WTC11 (cell line): ENCODE data around the gene MPV17L2. TPM values are rescaled to one million over a fixed set of nuclear protein-coding genes. Genes with fewer than 3 reads are reported as not detected.

Source experiments
- ATAC-seq: fragments of 200-7000 bp; cut with Tn5 transposase; 2 replicates; pipeline ENCODE4 v1.10.0; 2021; ENCODE audit warnings: mild to moderate bottlenecking, moderate library complexity
- CTCF ChIA-PET: fragments of 300-600 bp; sonication (Branson Sonifier 250); formaldehyde crosslinking; loops from one replicate; lab custom pipeline; 2021; ENCODE audit warnings: antibody characterized with exemption; lab: Charles Lee
- POLR2A ChIA-PET: fragments of 350-600 bp; sonication (Branson Sonifier 250); formaldehyde crosslinking; loops from one replicate; lab custom pipeline; 2021; ENCODE audit warnings: antibody characterized with exemption; lab: Charles Lee
- DNase-seq: peaks from one replicate; pipeline ENCODE4 v3.0.0; 2021; ENCODE audit warnings: low spot score
- H3K27ac Mint-ChIP-seq: 2 replicates; pipeline ENCODE4 v1.8.0; 2021; ENCODE audit warnings: mixed read lengths
- H3K27me3 Mint-ChIP-seq: 2 replicates; pipeline ENCODE4 v1.8.0; 2021; ENCODE audit warnings: low read depth, mild to moderate bottlenecking, moderate library complexity, mixed read lengths
- H3K36me3 Mint-ChIP-seq: 2 replicates; pipeline ENCODE4 v1.8.0; 2021; ENCODE audit warnings: mixed read lengths
- H3K4me1 Mint-ChIP-seq: 2 replicates; pipeline ENCODE4 v1.8.0; 2022; ENCODE audit warnings: mixed read lengths
- H3K4me3 Mint-ChIP-seq: 2 replicates; pipeline ENCODE4 v1.8.0; 2021; ENCODE audit warnings: mild to moderate bottlenecking, moderate library complexity, mixed read lengths
- H3K9me3 Mint-ChIP-seq: 2 replicates; pipeline ENCODE4 v1.8.0; 2021; ENCODE audit warnings: mixed read lengths
- CREB1 ChIP-seq: sonication (generic); formaldehyde crosslinking; IDR thresholded peaks from 2 replicates; pipeline ENCODE4 v1.8.0; 2023; ENCODE audit warnings: mild to moderate bottlenecking, missing genetic modification reagents
- ELF4 ChIP-seq: sonication (generic); formaldehyde crosslinking; IDR thresholded peaks from 2 replicates; pipeline ENCODE4 v1.8.1; 2022; ENCODE audit warnings: low read depth, mild to moderate bottlenecking, moderate library complexity, missing genetic modification reagents
- EMX1 ChIP-seq: fragments of 250-450 bp; sonication (Bioruptor Pico); IDR thresholded peaks from 2 replicates; pipeline ENCODE4 v1.8.0; 2021; ENCODE audit warnings: mild to moderate bottlenecking
- GABPB1 ChIP-seq: sonication (generic); formaldehyde crosslinking; IDR thresholded peaks from 2 replicates; pipeline ENCODE4 v1.8.1; 2023; ENCODE audit warnings: mild to moderate bottlenecking, missing genetic modification reagents
- JAZF1 ChIP-seq: fragments of 250-450 bp; sonication (Bioruptor Pico); IDR thresholded peaks from 2 replicates; pipeline ENCODE4 v1.9.0; 2021; ENCODE audit warnings: moderate library complexity, mild to moderate bottlenecking, inconsistent platforms
- KAT7 ChIP-seq: sonication (generic); formaldehyde crosslinking; IDR thresholded peaks from 2 replicates; pipeline ENCODE4 v1.8.1; 2023; ENCODE audit warnings: missing genetic modification reagents, mild to moderate bottlenecking, borderline replicate concordance
- MXD4 ChIP-seq: fragments of 250-450 bp; sonication (Bioruptor Pico); IDR thresholded peaks from 2 replicates; pipeline ENCODE4 v1.8.0; 2021; ENCODE audit warnings: mild to moderate bottlenecking, moderate library complexity, borderline replicate concordance
- NFATC4 ChIP-seq: fragments of 250-450 bp; sonication (Bioruptor Pico); IDR thresholded peaks from 2 replicates; pipeline ENCODE4 v1.9.0; 2021; ENCODE audit warnings: mild to moderate bottlenecking
- NFYB ChIP-seq: sonication (generic); formaldehyde crosslinking; conservative IDR thresholded peaks from 2 replicates; pipeline ENCODE4 v1.8.0; 2022; ENCODE audit warnings: low read depth, missing genetic modification reagents
- RORB ChIP-seq: fragments of 250-450 bp; sonication (Bioruptor Pico); IDR thresholded peaks from 2 replicates; pipeline ENCODE4 v1.9.0; 2021; ENCODE audit warnings: mild to moderate bottlenecking
- SMAD4 ChIP-seq: sonication (generic); formaldehyde crosslinking; IDR thresholded peaks from 2 replicates; pipeline ENCODE4 v1.8.0; 2022; ENCODE audit warnings: mild to moderate bottlenecking, missing genetic modification reagents
- SP1 ChIP-seq: sonication (generic); formaldehyde crosslinking; conservative IDR thresholded peaks from 2 replicates; pipeline ENCODE4 v1.8.1; 2022; ENCODE audit warnings: missing genetic modification reagents
- TP53 ChIP-seq: sonication (generic); formaldehyde crosslinking; IDR thresholded peaks from 2 replicates; pipeline ENCODE4 v1.8.1; 2023; ENCODE audit warnings: mild to moderate bottlenecking, missing genetic modification reagents
- ZNF219 ChIP-seq: sonication (generic); formaldehyde crosslinking; IDR thresholded peaks from 2 replicates; pipeline ENCODE4 v1.8.0; 2023; ENCODE audit warnings: missing genetic modification reagents, mild to moderate bottlenecking, borderline replicate concordance
- ZNF317 ChIP-seq: sonication (generic); formaldehyde crosslinking; IDR thresholded peaks from 2 replicates; pipeline ENCODE4 v1.8.1; 2023; ENCODE audit warnings: low read depth, mild to moderate bottlenecking, moderate library complexity, missing genetic modification reagents, borderline replicate concordance
- total RNA-seq: library from RNA; stranded (reverse); gene quantifications from 3 replicates; pipeline ENCODE4 v1.2.3, GENCODE V29; 2021
- TF ChIP-seq, protein P1 (sequence below): sonication (generic); formaldehyde crosslinking; IDR thresholded peaks from 2 replicates; pipeline ENCODE4 v1.8.0; 2022; ENCODE audit warnings: missing genetic modification reagents
- TF ChIP-seq, protein P2 (sequence below): sonication (generic); formaldehyde crosslinking; IDR thresholded peaks from 2 replicates; pipeline ENCODE4 v1.8.1; 2023; ENCODE audit warnings: mild to moderate bottlenecking, missing genetic modification reagents, moderate library complexity
- TF ChIP-seq, protein P3 (sequence below): fragments of 200-600 bp; IDR thresholded peaks from 2 replicates; pipeline ENCODE4 v1.8.0; 2022; ENCODE audit warnings: antibody characterized with exemption
- TF ChIP-seq, protein P4 (sequence below): sonication (generic); formaldehyde crosslinking; IDR thresholded peaks from 2 replicates; pipeline ENCODE4 v1.8.1; 2023; ENCODE audit warnings: mild to moderate bottlenecking, missing genetic modification reagents
- TF ChIP-seq, protein P5 (sequence below): fragments of 250-450 bp; sonication (Bioruptor Pico); IDR thresholded peaks from 2 replicates; pipeline ENCODE4 v1.9.0; 2021; ENCODE audit warnings: mild to moderate bottlenecking
- TF ChIP-seq, protein P6 (sequence below): sonication (generic); formaldehyde crosslinking; IDR thresholded peaks from 2 replicates; pipeline ENCODE4 v1.8.1; 2022; ENCODE audit warnings: low read depth, mild to moderate bottlenecking, moderate library complexity, missing genetic modification reagents, borderline replicate concordance

Gene MPV17L2
- total RNA-seq, 1 experiment from 2014 or later: 29.8 TPM

DNA sequence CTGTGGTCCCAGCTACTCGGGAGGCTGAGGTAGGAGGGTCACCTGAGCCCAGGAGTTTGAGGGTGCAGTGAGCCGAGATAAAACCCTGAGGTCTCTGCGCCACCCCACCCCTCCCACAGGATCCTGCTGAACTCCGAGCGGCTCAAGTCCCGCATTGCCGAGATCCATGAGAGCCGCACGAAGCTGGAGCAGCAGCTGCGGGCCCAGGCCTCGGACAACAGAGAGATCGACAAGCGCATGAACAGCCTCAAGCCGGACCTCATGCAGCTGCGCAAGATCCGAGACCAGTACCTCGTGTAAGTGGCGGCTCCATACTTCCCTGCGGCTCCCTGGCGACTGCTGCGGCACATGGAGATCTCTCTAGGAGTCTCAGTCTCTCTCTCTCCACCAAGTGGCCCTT lies 26.0 kb upstream of the MPV17L2 start:
- TF ChIP-seq NFYB (no peak), CREB1 (CRISPR knock-in tag) (no peak), SP1 (CRISPR knock-in tag) (no peak), MXD4 (CRISPR knock-in tag) (no peak), NFATC4 (CRISPR knock-in tag) (no peak), GABPB1 (CRISPR knock-in tag) (no peak), JAZF1 (CRISPR knock-in tag) (no peak)
- TF ChIP-seq, protein P1, sequence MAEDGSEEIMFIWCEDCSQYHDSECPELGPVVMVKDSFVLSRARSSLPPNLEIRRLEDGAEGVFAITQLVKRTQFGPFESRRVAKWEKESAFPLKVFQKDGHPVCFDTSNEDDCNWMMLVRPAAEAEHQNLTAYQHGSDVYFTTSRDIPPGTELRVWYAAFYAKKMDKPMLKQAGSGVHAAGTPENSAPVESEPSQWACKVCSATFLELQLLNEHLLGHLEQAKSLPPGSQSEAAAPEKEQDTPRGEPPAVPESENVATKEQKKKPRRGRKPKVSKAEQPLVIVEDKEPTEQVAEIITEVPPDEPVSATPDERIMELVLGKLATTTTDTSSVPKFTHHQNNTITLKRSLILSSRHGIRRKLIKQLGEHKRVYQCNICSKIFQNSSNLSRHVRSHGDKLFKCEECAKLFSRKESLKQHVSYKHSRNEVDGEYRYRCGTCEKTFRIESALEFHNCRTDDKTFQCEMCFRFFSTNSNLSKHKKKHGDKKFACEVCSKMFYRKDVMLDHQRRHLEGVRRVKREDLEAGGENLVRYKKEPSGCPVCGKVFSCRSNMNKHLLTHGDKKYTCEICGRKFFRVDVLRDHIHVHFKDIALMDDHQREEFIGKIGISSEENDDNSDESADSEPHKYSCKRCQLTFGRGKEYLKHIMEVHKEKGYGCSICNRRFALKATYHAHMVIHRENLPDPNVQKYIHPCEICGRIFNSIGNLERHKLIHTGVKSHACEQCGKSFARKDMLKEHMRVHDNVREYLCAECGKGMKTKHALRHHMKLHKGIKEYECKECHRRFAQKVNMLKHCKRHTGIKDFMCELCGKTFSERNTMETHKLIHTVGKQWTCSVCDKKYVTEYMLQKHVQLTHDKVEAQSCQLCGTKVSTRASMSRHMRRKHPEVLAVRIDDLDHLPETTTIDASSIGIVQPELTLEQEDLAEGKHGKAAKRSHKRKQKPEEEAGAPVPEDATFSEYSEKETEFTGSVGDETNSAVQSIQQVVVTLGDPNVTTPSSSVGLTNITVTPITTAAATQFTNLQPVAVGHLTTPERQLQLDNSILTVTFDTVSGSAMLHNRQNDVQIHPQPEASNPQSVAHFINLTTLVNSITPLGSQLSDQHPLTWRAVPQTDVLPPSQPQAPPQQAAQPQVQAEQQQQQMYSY (CRISPR knock-in tag): no peak
- TF ChIP-seq, protein P2, sequence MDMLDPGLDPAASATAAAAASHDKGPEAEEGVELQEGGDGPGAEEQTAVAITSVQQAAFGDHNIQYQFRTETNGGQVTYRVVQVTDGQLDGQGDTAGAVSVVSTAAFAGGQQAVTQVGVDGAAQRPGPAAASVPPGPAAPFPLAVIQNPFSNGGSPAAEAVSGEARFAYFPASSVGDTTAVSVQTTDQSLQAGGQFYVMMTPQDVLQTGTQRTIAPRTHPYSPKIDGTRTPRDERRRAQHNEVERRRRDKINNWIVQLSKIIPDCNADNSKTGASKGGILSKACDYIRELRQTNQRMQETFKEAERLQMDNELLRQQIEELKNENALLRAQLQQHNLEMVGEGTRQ: no peak
- POLR2A ChIA-PET: no interaction called here
- no peak for ATAC-seq
- Mint-ChIP-seq H3K4me1 (no peaks in the 10 kb centered on the region; the same call in 1 of the 2 replicates), H3K9me3 (no peaks in the 10 kb centered on the region), H3K36me3 (peaks cover 40% of the 10 kb centered on the region), H3K4me3 (no peak overlapping the region), H3K27me3 (no peaks in the 10 kb centered on the region), H3K27ac (no peak overlapping the region)
- DNase-seq: no peak
- CTCF ChIA-PET: interaction anchor here (0.5 to 2.2 kb wide), 3 partner anchors 29 to 54 kb away, joined by 3 to 10 read pairs (median 3); no protein-coding TSS in a partner anchor

DNA sequence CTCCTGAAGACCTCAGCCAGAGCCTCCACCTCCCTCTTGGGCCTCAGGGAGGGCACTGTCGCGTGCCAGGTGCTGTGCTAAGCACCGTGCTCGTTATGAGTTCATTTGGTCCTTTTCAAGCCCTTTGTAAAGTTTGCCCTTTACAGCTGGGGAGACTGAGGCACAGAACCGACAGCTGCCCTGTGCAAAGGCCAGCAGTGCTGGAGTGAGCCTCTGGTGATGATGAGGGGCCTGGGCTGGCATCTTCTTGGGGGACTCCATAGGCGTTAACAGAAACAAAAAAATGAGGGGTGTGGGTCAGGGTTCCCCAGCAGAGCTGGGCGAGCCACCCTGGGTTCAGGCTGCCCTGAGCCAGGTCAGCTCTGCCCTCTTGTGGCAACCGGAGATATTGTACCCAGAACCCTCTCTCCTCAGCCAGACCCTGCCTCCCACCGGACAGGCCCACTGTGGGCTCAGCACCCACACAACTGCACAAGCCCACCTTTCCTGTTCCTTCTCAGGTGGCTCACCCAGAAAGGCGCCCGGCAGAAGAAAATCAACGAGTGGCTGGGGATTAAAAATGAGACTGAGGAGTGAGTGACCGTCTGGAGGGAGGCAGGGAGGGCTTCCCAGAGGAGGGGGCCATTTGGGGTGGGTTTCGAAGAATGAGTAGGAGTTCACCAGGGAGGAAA lies 24.9 kb upstream of the MPV17L2 start:
- TF ChIP-seq RORB: no peak
- no peak for TF ChIP-seq TP53 (CRISPR knock-in tag)
- TF ChIP-seq EMX1 (CRISPR knock-in tag): no peak
- TF ChIP-seq, protein P3, sequence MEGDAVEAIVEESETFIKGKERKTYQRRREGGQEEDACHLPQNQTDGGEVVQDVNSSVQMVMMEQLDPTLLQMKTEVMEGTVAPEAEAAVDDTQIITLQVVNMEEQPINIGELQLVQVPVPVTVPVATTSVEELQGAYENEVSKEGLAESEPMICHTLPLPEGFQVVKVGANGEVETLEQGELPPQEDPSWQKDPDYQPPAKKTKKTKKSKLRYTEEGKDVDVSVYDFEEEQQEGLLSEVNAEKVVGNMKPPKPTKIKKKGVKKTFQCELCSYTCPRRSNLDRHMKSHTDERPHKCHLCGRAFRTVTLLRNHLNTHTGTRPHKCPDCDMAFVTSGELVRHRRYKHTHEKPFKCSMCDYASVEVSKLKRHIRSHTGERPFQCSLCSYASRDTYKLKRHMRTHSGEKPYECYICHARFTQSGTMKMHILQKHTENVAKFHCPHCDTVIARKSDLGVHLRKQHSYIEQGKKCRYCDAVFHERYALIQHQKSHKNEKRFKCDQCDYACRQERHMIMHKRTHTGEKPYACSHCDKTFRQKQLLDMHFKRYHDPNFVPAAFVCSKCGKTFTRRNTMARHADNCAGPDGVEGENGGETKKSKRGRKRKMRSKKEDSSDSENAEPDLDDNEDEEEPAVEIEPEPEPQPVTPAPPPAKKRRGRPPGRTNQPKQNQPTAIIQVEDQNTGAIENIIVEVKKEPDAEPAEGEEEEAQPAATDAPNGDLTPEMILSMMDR: peak; percentile 81
- no peak for TF ChIP-seq MXD4 (CRISPR knock-in tag)
- H3K27ac Mint-ChIP-seq: no peak overlapping the region
- ATAC-seq: peak; percentile 93
- ChIA-PET POLR2A (interaction anchor here (1.2 kb wide), 1 partner anchor 113 kb away, joined by 3 read pairs; the partner anchor contains the start of gene JUND), CTCF (interaction anchor here (0.6 to 1.9 kb wide), 32 partner anchors 9 to 298 kb away, joined by 3 to 43 read pairs (median 4); partner anchors contain the start of genes MPV17L2, PDE4C, PIK3R2 and SSBP4)
- no peaks in the 10 kb centered on the region for H3K27me3 Mint-ChIP-seq
- H3K4me3 Mint-ChIP-seq: no peak overlapping the region
- H3K9me3 Mint-ChIP-seq: no peaks in the 10 kb centered on the region
- peaks cover 34% of the 10 kb centered on the region for H3K36me3 Mint-ChIP-seq
- peak; percentile 71 for DNase-seq
- no peaks in the 10 kb centered on the region; the same call in 1 of the 2 replicates for H3K4me1 Mint-ChIP-seq

DNA sequence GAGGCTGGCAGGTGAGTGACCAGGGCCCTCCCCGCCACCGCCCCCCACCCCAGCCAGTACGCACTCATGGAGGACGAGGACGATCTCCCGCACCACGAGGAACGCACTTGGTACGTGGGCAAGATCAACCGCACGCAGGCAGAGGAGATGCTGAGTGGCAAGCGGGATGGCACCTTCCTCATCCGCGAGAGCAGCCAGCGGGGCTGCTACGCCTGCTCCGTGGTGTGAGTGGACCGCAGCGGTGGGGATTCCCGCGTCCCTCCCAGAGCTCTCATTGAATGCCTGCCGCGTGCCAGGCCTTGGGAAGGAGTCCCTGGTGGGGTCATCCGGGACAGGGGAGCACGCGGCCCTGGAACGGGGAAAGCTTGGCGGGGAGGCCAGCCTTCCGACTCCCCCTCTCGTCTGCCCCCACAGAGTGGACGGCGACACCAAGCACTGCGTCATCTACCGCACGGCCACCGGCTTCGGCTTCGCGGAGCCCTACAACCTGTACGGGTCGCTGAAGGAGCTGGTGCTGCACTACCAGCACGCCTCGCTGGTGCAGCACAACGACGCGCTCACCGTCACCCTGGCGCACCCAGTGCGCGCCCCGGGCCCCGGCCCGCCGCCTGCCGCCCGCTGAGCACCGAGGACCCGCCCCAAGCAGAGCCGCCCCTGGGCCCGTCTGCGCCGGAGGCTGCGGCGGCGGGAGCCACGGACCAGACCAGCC lies 24.2 kb upstream of the MPV17L2 start:
- H3K27ac Mint-ChIP-seq: no peak overlapping the region
- peaks cover 1% of the 10 kb centered on the region; the same call in 1 of the 2 replicates for H3K27me3 Mint-ChIP-seq
- H3K4me1 Mint-ChIP-seq: peaks cover 3% of the 10 kb centered on the region
- ChIA-PET POLR2A (interaction anchor here (1.2 kb wide), 1 partner anchor 112 kb away, joined by 3 read pairs; the partner anchor contains the start of gene JUND), CTCF (interaction anchor here (0.6 to 1.9 kb wide), 21 partner anchors 9 to 250 kb away, joined by 3 to 43 read pairs (median 5); partner anchors contain the start of genes MPV17L2, PIK3R2 and SSBP4)
- no peak overlapping the region for H3K4me3 Mint-ChIP-seq
- ATAC-seq (no peak), DNase-seq (no peak)
- peaks cover 29% of the 10 kb centered on the region for H3K36me3 Mint-ChIP-seq
- no peaks in the 10 kb centered on the region for H3K9me3 Mint-ChIP-seq
- no peak for TF ChIP-seq ZNF317
- TF ChIP-seq, protein P4, sequence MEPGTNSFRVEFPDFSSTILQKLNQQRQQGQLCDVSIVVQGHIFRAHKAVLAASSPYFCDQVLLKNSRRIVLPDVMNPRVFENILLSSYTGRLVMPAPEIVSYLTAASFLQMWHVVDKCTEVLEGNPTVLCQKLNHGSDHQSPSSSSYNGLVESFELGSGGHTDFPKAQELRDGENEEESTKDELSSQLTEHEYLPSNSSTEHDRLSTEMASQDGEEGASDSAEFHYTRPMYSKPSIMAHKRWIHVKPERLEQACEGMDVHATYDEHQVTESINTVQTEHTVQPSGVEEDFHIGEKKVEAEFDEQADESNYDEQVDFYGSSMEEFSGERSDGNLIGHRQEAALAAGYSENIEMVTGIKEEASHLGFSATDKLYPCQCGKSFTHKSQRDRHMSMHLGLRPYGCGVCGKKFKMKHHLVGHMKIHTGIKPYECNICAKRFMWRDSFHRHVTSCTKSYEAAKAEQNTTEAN (CRISPR knock-in tag): no peak
- TF ChIP-seq, protein P5, sequence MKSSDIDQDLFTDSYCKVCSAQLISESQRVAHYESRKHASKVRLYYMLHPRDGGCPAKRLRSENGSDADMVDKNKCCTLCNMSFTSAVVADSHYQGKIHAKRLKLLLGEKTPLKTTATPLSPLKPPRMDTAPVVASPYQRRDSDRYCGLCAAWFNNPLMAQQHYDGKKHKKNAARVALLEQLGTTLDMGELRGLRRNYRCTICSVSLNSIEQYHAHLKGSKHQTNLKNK: no peak
- TF ChIP-seq TP53 (CRISPR knock-in tag): no peak
- TF ChIP-seq ZNF219 (CRISPR knock-in tag): no peak
- TF ChIP-seq ELF4 (CRISPR knock-in tag): no peak
- TF ChIP-seq, protein P6, sequence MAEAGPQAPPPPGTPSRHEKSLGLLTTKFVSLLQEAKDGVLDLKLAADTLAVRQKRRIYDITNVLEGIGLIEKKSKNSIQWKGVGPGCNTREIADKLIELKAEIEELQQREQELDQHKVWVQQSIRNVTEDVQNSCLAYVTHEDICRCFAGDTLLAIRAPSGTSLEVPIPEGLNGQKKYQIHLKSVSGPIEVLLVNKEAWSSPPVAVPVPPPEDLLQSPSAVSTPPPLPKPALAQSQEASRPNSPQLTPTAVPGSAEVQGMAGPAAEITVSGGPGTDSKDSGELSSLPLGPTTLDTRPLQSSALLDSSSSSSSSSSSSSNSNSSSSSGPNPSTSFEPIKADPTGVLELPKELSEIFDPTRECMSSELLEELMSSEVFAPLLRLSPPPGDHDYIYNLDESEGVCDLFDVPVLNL (CRISPR knock-in tag): no peak
- no peak for TF ChIP-seq EMX1 (CRISPR knock-in tag)
- TF ChIP-seq SMAD4 (CRISPR knock-in tag): no peak
- no peak for TF ChIP-seq KAT7
